ENCODE data around the gene IFT122. TPM values are rescaled to one million over a fixed set of nuclear protein-coding genes. Genes with fewer than 3 reads are reported as not detected.

IFT122 gene
- total and polyA plus RNA-seq, 3 donors from 2014 or later = 125 to 218 (median 168) TPM

GRCh38 chr3:129534428-129535027 is 94.5 kb downstream of the IFT122 start:
- intact Hi-C loops (cut with DNase I; ENCODE audit: low total_unique reads) = no loop called here
- no peak overlapping the region for H3K27ac ChIP-seq
- no peaks in the 10 kb centered on the region for H3K36me3 ChIP-seq (ENCODE audit: low read depth, missing control alignments)
- no peaks in the 10 kb centered on the region for H3K27me3 ChIP-seq
- TF ChIP-seq POLR2A (IDR thresholded peaks at IDR 0.05) (no peak), CTCF (IDR thresholded peaks at IDR 0.05) (no peak)
- peaks cover 6% of the 10 kb centered on the region for H3K4me1 ChIP-seq
- 86 to 100% methylated on average over 4 of the region's 4 CpGs for WGBS, 2 donors
- no peak for DNase-seq
- no peak overlapping the region for H3K4me3 ChIP-seq
- no peaks in the 10 kb centered on the region for H3K9me3 ChIP-seq

- peaks cover 6% of the 10 kb centered on the region for H3K4me1 ChIP-seq
- H3K36me3 ChIP-seq (ENCODE audit: low read depth, missing control alignments) = no peaks in the 10 kb centered on the region
- DNase-seq = no peak
- no peaks in the 10 kb centered on the region for H3K9me3 ChIP-seq
- H3K27me3 ChIP-seq = no peaks in the 10 kb centered on the region
- TF ChIP-seq POLR2A (IDR thresholded peaks at IDR 0.05) (no peak), CTCF (IDR thresholded peaks at IDR 0.05) (no peak)
- 88 to 100% methylated on average over 1 of the region's 1 CpG for WGBS, 2 donors
- no peak overlapping the region for H3K27ac ChIP-seq
- intact Hi-C loops (cut with DNase I; ENCODE audit: low total_unique reads) = no loop called here
- H3K4me3 ChIP-seq = no peak overlapping the region
Observed at GRCh38 chr3:129535075-129535474, 95.1 kb downstream of the IFT122 start.

- no peak for TF ChIP-seq CTCF (IDR thresholded peaks at IDR 0.05)
- TF ChIP-seq POLR2A (IDR thresholded peaks at IDR 0.05) = no peak
- Histone ChIP-seq H3K27me3 (no peaks in the 10 kb centered on the region), H3K4me3 (no peak overlapping the region), H3K4me1 (peaks cover 6% of the 10 kb centered on the region), H3K9me3 (no peaks in the 10 kb centered on the region), H3K27ac (no peak overlapping the region), H3K36me3 (ENCODE audit: low read depth, missing control alignments) (no peaks in the 10 kb centered on the region)
- no peak for DNase-seq
- 59 to 86% methylated on average over 1 to 2 of the region's 2 CpGs for WGBS, 2 donors
- intact Hi-C loops (cut with DNase I; ENCODE audit: low total_unique reads) = no loop called here
Observed at GRCh38 chr3:129536374-129536667, 96.3 kb downstream of the IFT122 start.

- no peaks in the 10 kb centered on the region for H3K9me3 ChIP-seq
- TF ChIP-seq POLR2A (IDR thresholded peaks at IDR 0.05) (no peak), CTCF (IDR thresholded peaks at IDR 0.05) (no peak)
- peaks cover 6% of the 10 kb centered on the region for H3K4me1 ChIP-seq
- H3K36me3 ChIP-seq (ENCODE audit: low read depth, missing control alignments) = no peaks in the 10 kb centered on the region
- H3K27ac ChIP-seq = no peak overlapping the region
- H3K4me3 ChIP-seq = no peak overlapping the region
- intact Hi-C loops (cut with DNase I; ENCODE audit: low total_unique reads) = no loop called here
- no peaks in the 10 kb centered on the region for H3K27me3 ChIP-seq
- no peak for DNase-seq
- 79 to 89% methylated on average over 2 to 3 of the region's 3 CpGs for WGBS, 2 donors
Observed at GRCh38 chr3:129536804-129537203, 96.8 kb downstream of the IFT122 start.

- Histone ChIP-seq H3K9me3 (no peaks in the 10 kb centered on the region), H3K27ac (no peak overlapping the region), H3K27me3 (no peaks in the 10 kb centered on the region), H3K4me3 (no peak overlapping the region), H3K4me1 (peaks cover 6% of the 10 kb centered on the region), H3K36me3 (ENCODE audit: low read depth, missing control alignments) (no peaks in the 10 kb centered on the region)
- intact Hi-C loops (cut with DNase I; ENCODE audit: low total_unique reads) = no loop called here
- WGBS, 2 donors = 69 to 75% methylated on average over 8 of the region's 8 CpGs
- TF ChIP-seq CTCF (IDR thresholded peaks at IDR 0.05) (no peak), POLR2A (IDR thresholded peaks at IDR 0.05) (no peak)
- no peak for DNase-seq
Observed at GRCh38 chr3:129539206-129539605, 99.2 kb downstream of the IFT122 start.

All from testis (tissue), 3 donors.